Stimulated activated CD4-positive, alpha-beta T cell treated with anti-CD3 and anti-CD28 coated beads, Interleukin-1b, Interleukin-23, amount 100 ng/mL, for 48 hours (primary cell): ENCODE results near the gene NFAM1.

Source experiments
- DNase-seq: peaks from one replicate; pipeline ENCODE4 v3.0.0-alpha.2; 2020

Gene NFAM1

GRCh38 chr22:42380769-42381551, 51.2 kb downstream of the NFAM1 start:
- no peak for DNase-seq

- no peak for DNase-seq
Observed at GRCh38 chr22:42379966-42380537, 52.2 kb downstream of the NFAM1 start.

GRCh38 chr22:42376711-42377554, 55.3 kb downstream of the NFAM1 start:
- DNase-seq, result no peak

- no peak for DNase-seq
Observed at GRCh38 chr22:42375982-42376381, 56.2 kb downstream of the NFAM1 start.

GRCh38 chr22:42372976-42373375, 59.2 kb downstream of the NFAM1 start:
- DNase-seq, result no peak

GRCh38 chr22:42371501-42371900, 60.7 kb downstream of the NFAM1 start:
- no peak for DNase-seq

- no peak for DNase-seq
Observed at GRCh38 chr22:42371099-42371498, 61.1 kb downstream of the NFAM1 start.

- peak; percentile 87 for DNase-seq
Observed at GRCh38 chr22:42369250-42370041, 62.8 kb downstream of the NFAM1 start.

GRCh38 chr22:42368379-42369249, 63.6 kb downstream of the NFAM1 start:
- DNase-seq, result peak; percentile 12

- no peak for DNase-seq
Observed at GRCh38 chr22:42367980-42368378, 64.2 kb downstream of the NFAM1 start.

GRCh38 chr22:42366806-42367581, 65.2 kb downstream of the NFAM1 start:
- no peak for DNase-seq

GRCh38 chr22:42365942-42366695, 66.1 kb downstream of the NFAM1 start:
- no peak for DNase-seq

- no peak for DNase-seq
Observed at GRCh38 chr22:42365111-42365865, 66.9 kb downstream of the NFAM1 start.

- DNase-seq, result no peak
Observed at GRCh38 chr22:42364604-42365110, 67.5 kb downstream of the NFAM1 start.

- DNase-seq, result no peak
Observed at GRCh38 chr22:42363892-42364291, 68.3 kb downstream of the NFAM1 start.

GRCh38 chr22:42361523-42361922, 70.7 kb downstream of the NFAM1 start:
- no peak for DNase-seq

- no peak for DNase-seq
Observed at GRCh38 chr22:42360348-42360747, 71.9 kb downstream of the NFAM1 start.

GRCh38 chr22:42358643-42359558, 73.3 kb downstream of the NFAM1 start:
- DNase-seq, result no peak
